ENCODE results near the gene IL18RAP.

Gene IL18RAP, protein sequence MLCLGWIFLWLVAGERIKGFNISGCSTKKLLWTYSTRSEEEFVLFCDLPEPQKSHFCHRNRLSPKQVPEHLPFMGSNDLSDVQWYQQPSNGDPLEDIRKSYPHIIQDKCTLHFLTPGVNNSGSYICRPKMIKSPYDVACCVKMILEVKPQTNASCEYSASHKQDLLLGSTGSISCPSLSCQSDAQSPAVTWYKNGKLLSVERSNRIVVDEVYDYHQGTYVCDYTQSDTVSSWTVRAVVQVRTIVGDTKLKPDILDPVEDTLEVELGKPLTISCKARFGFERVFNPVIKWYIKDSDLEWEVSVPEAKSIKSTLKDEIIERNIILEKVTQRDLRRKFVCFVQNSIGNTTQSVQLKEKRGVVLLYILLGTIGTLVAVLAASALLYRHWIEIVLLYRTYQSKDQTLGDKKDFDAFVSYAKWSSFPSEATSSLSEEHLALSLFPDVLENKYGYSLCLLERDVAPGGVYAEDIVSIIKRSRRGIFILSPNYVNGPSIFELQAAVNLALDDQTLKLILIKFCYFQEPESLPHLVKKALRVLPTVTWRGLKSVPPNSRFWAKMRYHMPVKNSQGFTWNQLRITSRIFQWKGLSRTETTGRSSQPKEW

GRCh38 chr2:102422910-102423309, at the start of gene IL18RAP:
Gene IL18RAP (plus strand): TSS chr2:102423160. CDS start chr2:102423278, 118 bp downstream.
- peak within 1 kb of the TSS; percentile 23 for H3K27ac Mint-ChIP-seq
- H3K27me3 Mint-ChIP-seq = no peaks in the 10 kb centered on the region
- peaks cover 57% of the 10 kb centered on the region for H3K36me3 Mint-ChIP-seq (ENCODE audit: low read depth)
- no peak for DNase-seq
- peaks cover under 1% of the 10 kb centered on the region for H3K9me3 Mint-ChIP-seq
- peak within 1 kb of the TSS; percentile 75 for H3K4me3 Mint-ChIP-seq
- H3K4me1 Mint-ChIP-seq (ENCODE audit: low read depth) = peaks cover 91% of the 10 kb centered on the region

DNA sequence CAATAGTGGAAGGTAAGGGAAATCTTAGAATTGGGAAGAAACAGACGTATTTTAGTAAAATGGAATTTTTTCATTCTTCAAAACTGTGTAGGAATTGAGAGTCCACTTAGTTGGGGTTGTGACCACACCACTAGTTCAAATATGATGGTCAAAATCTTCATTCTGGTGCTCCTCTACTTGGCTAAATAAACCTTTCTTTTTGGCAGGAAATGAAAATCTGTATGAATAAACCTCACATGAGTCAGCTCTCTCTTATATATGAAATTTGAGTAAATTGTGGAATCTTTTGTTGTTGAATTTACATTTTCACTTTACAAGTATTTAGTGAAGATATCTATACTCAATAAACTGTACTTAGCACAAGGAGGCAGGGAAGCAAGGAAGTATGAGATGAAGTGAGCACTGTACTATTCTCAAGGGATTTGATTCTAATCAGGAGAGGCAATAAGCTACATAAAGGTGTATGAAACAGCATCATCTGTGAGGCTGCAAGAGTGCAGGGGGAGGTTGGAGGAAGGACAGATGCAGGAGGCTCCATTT, 46.8 kb upstream of the IL18RAP start:
- Mint-ChIP-seq H3K36me3 (ENCODE audit: low read depth) (peaks cover 92% of the 10 kb centered on the region), H3K27ac (peak overlapping the region; percentile 13), H3K4me1 (ENCODE audit: low read depth) (peaks cover 36% of the 10 kb centered on the region), H3K9me3 (peaks cover 20% of the 10 kb centered on the region), H3K27me3 (no peaks in the 10 kb centered on the region), H3K4me3 (no peak overlapping the region)
- DNase-seq = no peak

GRCh38 chr2:102383722-102384121, 39.2 kb upstream of the IL18RAP start:
- H3K9me3 Mint-ChIP-seq = peaks cover 23% of the 10 kb centered on the region
- H3K36me3 Mint-ChIP-seq (ENCODE audit: low read depth) = peaks cover 94% of the 10 kb centered on the region
- no peaks in the 10 kb centered on the region for H3K27me3 Mint-ChIP-seq
- H3K4me3 Mint-ChIP-seq = no peak overlapping the region
- DNase-seq = no peak
- no peak overlapping the region for H3K27ac Mint-ChIP-seq
- H3K4me1 Mint-ChIP-seq (ENCODE audit: low read depth) = peaks cover 13% of the 10 kb centered on the region

DNA sequence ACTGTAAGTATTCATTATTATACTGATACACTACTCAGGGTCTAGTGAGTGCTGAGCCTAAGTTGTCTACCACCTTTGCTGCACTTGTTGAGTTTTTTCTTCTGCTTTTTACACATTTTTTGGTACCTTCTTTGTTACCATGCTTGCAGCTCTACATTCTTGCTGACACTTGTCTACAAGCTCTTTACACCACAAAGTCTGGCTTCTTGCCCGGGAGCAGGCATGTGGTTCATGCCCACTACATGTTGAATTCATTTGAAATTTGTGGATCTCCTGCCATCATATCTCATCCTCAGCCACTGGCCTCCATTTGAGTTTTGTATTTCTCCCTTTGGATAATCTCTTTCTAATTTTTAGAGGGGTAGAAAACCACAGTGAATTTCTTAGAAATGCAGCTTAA, 37.4 kb upstream of the IL18RAP start:
- peaks cover 93% of the 10 kb centered on the region for H3K36me3 Mint-ChIP-seq (ENCODE audit: low read depth)
- no peak for DNase-seq
- no peak overlapping the region for H3K4me3 Mint-ChIP-seq
- H3K27me3 Mint-ChIP-seq = no peaks in the 10 kb centered on the region
- H3K9me3 Mint-ChIP-seq = peaks cover 23% of the 10 kb centered on the region
- no peak overlapping the region for H3K27ac Mint-ChIP-seq
- H3K4me1 Mint-ChIP-seq (ENCODE audit: low read depth) = peaks cover 19% of the 10 kb centered on the region

GRCh38 chr2:102386004-102386403, 37.0 kb upstream of the IL18RAP start:
- peaks cover 23% of the 10 kb centered on the region for H3K9me3 Mint-ChIP-seq
- H3K27me3 Mint-ChIP-seq = no peaks in the 10 kb centered on the region
- DNase-seq = no peak
- H3K36me3 Mint-ChIP-seq (ENCODE audit: low read depth) = peaks cover 91% of the 10 kb centered on the region
- H3K4me1 Mint-ChIP-seq (ENCODE audit: low read depth) = peaks cover 21% of the 10 kb centered on the region
- no peak overlapping the region for H3K27ac Mint-ChIP-seq
- no peak overlapping the region for H3K4me3 Mint-ChIP-seq

- DNase-seq = no peak
- Mint-ChIP-seq H3K4me1 (ENCODE audit: low read depth) (peaks cover 31% of the 10 kb centered on the region), H3K4me3 (no peak overlapping the region), H3K27me3 (no peaks in the 10 kb centered on the region), H3K36me3 (ENCODE audit: low read depth) (peaks cover 90% of the 10 kb centered on the region), H3K9me3 (peaks cover 19% of the 10 kb centered on the region), H3K27ac (no peak overlapping the region)
These were observed 36.0 kb upstream of the IL18RAP start for GRCh38 chr2:102386867-102387541.

DNA sequence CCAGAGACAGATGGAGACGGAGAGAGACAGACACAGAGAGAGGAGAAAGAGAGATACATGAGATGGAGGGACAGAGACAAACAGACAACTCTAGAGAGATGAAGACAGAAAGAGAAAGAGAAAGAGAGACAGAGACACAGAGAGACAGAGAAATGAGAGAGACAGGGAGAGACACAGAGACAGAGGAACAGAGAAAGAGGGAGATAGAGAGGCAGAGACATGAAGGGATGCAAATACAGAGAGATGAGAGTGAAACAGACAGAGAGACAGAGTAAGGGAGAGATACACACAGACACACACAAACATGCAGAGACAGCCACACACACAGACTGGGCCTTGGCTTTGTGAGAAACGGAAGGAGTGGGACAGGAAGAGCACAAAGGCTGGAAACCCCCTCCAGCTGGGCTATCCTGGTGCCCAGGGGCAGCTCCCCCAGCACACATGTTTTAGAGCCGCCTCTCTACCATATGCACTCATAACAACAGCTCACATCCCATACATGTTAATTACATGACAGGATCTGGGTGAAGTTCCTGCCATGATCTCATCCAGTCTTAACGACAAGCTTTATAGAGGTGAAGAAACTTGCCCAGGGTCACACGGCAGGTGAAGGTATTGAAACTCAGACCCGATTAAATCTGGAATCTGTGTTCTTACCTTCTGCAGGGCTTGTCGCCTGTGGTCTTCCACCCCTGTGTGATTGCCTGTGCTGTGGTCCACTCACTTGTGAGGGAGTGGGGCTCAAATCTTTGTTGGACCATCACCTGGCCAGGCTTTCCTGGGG, 35.0 kb upstream of the IL18RAP start:
- no peak for DNase-seq
- no peaks in the 10 kb centered on the region for H3K27me3 Mint-ChIP-seq
- H3K27ac Mint-ChIP-seq = peak overlapping the region; percentile 28
- H3K4me1 Mint-ChIP-seq (ENCODE audit: low read depth) = peaks cover 36% of the 10 kb centered on the region
- no peak overlapping the region for H3K4me3 Mint-ChIP-seq
- H3K9me3 Mint-ChIP-seq = peaks cover 16% of the 10 kb centered on the region
- peaks cover 84% of the 10 kb centered on the region for H3K36me3 Mint-ChIP-seq (ENCODE audit: low read depth)

- Mint-ChIP-seq H3K36me3 (ENCODE audit: low read depth) (peaks cover 64% of the 10 kb centered on the region), H3K27ac (no peak overlapping the region), H3K9me3 (no peaks in the 10 kb centered on the region), H3K27me3 (no peaks in the 10 kb centered on the region), H3K4me1 (ENCODE audit: low read depth) (peaks cover 34% of the 10 kb centered on the region), H3K4me3 (no peak overlapping the region)
- DNase-seq = no peak
These were observed 31.4 kb upstream of the IL18RAP start for GRCh38 chr2:102391565-102391964.

DNA sequence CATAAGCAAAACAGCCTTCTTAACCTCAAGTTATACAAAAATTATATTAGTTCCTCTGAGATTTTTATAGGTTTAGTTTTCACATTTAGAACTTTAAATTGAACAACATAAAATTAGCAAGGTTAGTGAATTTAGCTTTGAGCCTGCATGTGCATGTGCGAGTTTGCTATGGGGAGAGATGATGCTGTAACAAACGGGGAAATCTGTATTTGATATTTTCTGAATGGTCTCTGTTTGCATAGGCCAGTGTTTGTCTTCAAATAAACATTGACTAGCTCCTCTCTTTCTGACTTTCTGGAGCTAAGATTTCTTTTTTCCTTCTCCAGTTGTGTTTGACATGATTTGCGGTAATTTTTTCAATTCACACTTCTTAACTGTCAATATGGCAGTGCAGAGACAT, 30.9 kb upstream of the IL18RAP start:
- H3K9me3 Mint-ChIP-seq = no peaks in the 10 kb centered on the region
- no peak for DNase-seq
- H3K27ac Mint-ChIP-seq = no peak overlapping the region
- no peaks in the 10 kb centered on the region for H3K27me3 Mint-ChIP-seq
- peaks cover 63% of the 10 kb centered on the region for H3K36me3 Mint-ChIP-seq (ENCODE audit: low read depth)
- H3K4me3 Mint-ChIP-seq = no peak overlapping the region
- peaks cover 31% of the 10 kb centered on the region for H3K4me1 Mint-ChIP-seq (ENCODE audit: low read depth)

- no peak for DNase-seq
- H3K4me1 Mint-ChIP-seq (ENCODE audit: low read depth) = peaks cover 25% of the 10 kb centered on the region
- no peaks in the 10 kb centered on the region for H3K27me3 Mint-ChIP-seq
- H3K9me3 Mint-ChIP-seq = no peaks in the 10 kb centered on the region
- peaks cover 55% of the 10 kb centered on the region for H3K36me3 Mint-ChIP-seq (ENCODE audit: low read depth)
- no peak overlapping the region for H3K27ac Mint-ChIP-seq
- no peak overlapping the region for H3K4me3 Mint-ChIP-seq
These were observed 30.0 kb upstream of the IL18RAP start for GRCh38 chr2:102392942-102393341.

- peaks cover 25% of the 10 kb centered on the region for H3K4me1 Mint-ChIP-seq (ENCODE audit: low read depth)
- H3K27me3 Mint-ChIP-seq = no peaks in the 10 kb centered on the region
- H3K36me3 Mint-ChIP-seq (ENCODE audit: low read depth) = peaks cover 32% of the 10 kb centered on the region
- H3K4me3 Mint-ChIP-seq = no peak overlapping the region
- no peak overlapping the region for H3K27ac Mint-ChIP-seq
- H3K9me3 Mint-ChIP-seq = no peaks in the 10 kb centered on the region
- no peak for DNase-seq
These were observed 26.9 kb upstream of the IL18RAP start for GRCh38 chr2:102396012-102396411.

- Mint-ChIP-seq H3K36me3 (ENCODE audit: low read depth) (peaks cover 22% of the 10 kb centered on the region), H3K27ac (no peak overlapping the region), H3K9me3 (no peaks in the 10 kb centered on the region), H3K4me3 (no peak overlapping the region), H3K4me1 (ENCODE audit: low read depth) (peaks cover 24% of the 10 kb centered on the region), H3K27me3 (no peaks in the 10 kb centered on the region)
- DNase-seq = no peak
These were observed 25.8 kb upstream of the IL18RAP start for GRCh38 chr2:102397209-102397608.

DNA sequence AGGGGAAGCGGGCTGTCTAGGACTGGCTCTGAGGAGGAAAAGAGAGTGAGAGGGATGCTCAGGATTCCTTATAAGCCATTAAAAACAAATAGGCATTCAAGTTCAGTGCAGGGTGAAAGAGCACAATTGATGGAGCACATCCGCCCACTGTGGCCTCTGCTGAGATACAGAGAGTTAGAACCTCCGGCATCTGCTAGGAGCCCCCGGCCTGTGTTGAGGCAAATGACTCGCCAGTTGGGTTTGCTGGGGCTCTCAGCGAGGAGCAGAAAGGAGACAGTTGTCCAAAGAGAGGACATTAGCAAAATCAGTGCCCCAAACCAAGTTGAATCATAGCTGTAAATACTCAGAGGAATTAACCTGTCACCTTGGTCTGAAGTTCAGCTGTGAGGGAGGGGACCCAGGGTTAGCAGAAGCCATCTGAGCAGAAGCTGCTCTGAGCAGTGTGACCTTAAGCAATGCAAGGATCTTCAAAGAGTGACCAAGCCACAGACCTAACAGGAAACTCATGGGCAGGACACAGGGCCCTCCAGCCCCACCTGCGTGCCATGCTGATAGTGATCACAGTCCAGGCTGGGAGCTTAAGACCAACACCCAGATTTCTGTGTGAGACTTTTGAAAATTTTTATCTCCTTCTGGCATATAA, 23.3 kb upstream of the IL18RAP start:
- no peak for DNase-seq
- Mint-ChIP-seq H3K27ac (no peak overlapping the region), H3K9me3 (no peaks in the 10 kb centered on the region), H3K27me3 (no peaks in the 10 kb centered on the region), H3K4me1 (ENCODE audit: low read depth) (peaks cover 20% of the 10 kb centered on the region), H3K36me3 (ENCODE audit: low read depth) (peaks cover 11% of the 10 kb centered on the region), H3K4me3 (no peak overlapping the region)

- peaks cover 20% of the 10 kb centered on the region for H3K4me1 Mint-ChIP-seq (ENCODE audit: low read depth)
- peak overlapping the region; percentile 47 for H3K27ac Mint-ChIP-seq
- no peaks in the 10 kb centered on the region for H3K9me3 Mint-ChIP-seq
- no peak overlapping the region for H3K4me3 Mint-ChIP-seq
- H3K36me3 Mint-ChIP-seq (ENCODE audit: low read depth) = peaks cover 5% of the 10 kb centered on the region
- no peak for DNase-seq
- no peaks in the 10 kb centered on the region for H3K27me3 Mint-ChIP-seq
These were observed 21.5 kb upstream of the IL18RAP start for GRCh38 chr2:102401456-102401855.
